Spleen (tissue), 11 donors: Measurements from ENCODE around the gene SCUBE1. TPM values are rescaled to one million over a fixed set of nuclear protein-coding genes. Genes with fewer than 3 reads are reported as not detected.

ENCODE experiments used
- DNase-seq: peaks from one replicate; pipeline ENCODE4 v3.0.0-alpha.2; 2020
- H3K27ac ChIP-seq, 8 donors: fragments of 200-600 bp; sonication (generic) in 7 of 8; 1 replicate in 4 of 8; 2 replicates in 4 of 8; pipeline versions ENCODE4 v1.5.0 to v1.8.0; 2016 to 2021; ENCODE audit warnings: inconsistent platforms in 4 of 8, mild to moderate bottlenecking in 4 of 8, moderate library complexity in 1 of 8
- H3K27me3 ChIP-seq, 7 donors: fragments of 200-600 bp; sonication (generic) in 6 of 7; replicated peaks in 1 of 7; 1 replicate in 4 of 7; 2 replicates in 3 of 7; pipeline versions ENCODE4 v1.5.0 to v1.8.0; 2016 to 2021; ENCODE audit warnings: inconsistent platforms in 3 of 7, mild to moderate bottlenecking in 1 of 7
- H3K36me3 ChIP-seq, 6 donors: fragments of 200-600 bp; sonication (generic) in 5 of 6; 1 replicate in 4 of 6; 2 replicates in 2 of 6; pipeline versions ENCODE4 v1.5.0 to v1.8.0; 2016 to 2021; ENCODE audit warnings: inconsistent platforms in 2 of 6
- H3K4me1 ChIP-seq, 6 donors: fragments of 200-600 bp; sonication (generic) in 5 of 6; 1 replicate in 3 of 6; 2 replicates in 3 of 6; pipeline versions ENCODE4 v1.5.0 to v1.8.0; 2016 to 2021; ENCODE audit warnings: inconsistent platforms in 3 of 6
- H3K4me3 ChIP-seq, 8 donors: fragments of 200-600 bp; sonication (generic) in 7 of 8; 1 replicate in 4 of 8; 2 replicates in 4 of 8; pipeline versions ENCODE4 v1.5.0 to v1.8.0; 2016 to 2021; ENCODE audit warnings: inconsistent platforms in 4 of 8, mild to moderate bottlenecking in 4 of 8, moderate library complexity in 2 of 8
- H3K9me3 ChIP-seq, 8 donors: fragments of 200-600 bp; sonication (generic) in 7 of 8; 1 replicate in 4 of 8; 2 replicates in 4 of 8; pipeline versions ENCODE4 v1.5.0 to v1.8.0; 2016 to 2021; ENCODE audit warnings: inconsistent platforms in 4 of 8
- POLR2A ChIP-seq, 3 donors: fragments of 450-650 bp; IDR thresholded peaks; one replicate each; pipeline ENCODE4 v1.5.1; 2017; ENCODE audit warnings: antibody characterized with exemption in 3 of 3, mild to moderate bottlenecking in 1 of 3
- POLR2AphosphoS5 ChIP-seq, 3 donors: sonication (generic); formaldehyde crosslinking; IDR thresholded peaks; one replicate each; pipeline ENCODE4 v1.5.1; 2017; ENCODE audit warnings: antibody characterized with exemption in 3 of 3
- WGBS, 5 donors: extraction: QIAGEN DNeasy Blood & Tissue Kit in 3 of 5; methylation state at CpG; one replicate each; pipeline versions ENCODE4 v1.1.5 to v1.1.7; 2013 to 2018; 5-methylcytosine and 5-hydroxymethylcytosine counted together
- intact Hi-C: fragments of 100-400 bp; cut with DNase I; formaldehyde crosslinking; loops from one replicate; pipeline ENCODE4 v1.15.0; 2023; ENCODE audit warnings: low total_unique reads
- polyA plus RNA-seq, 3 donors: library from polyadenylated mRNA; stranded (reverse); fragments of 200-250 nt; gene quantifications; one replicate each; pipeline ENCODE4 v1.2.1, GENCODE V29; 2013
- total RNA-seq, 7 donors: library from RNA; depleted of rRNA in 3 of 7; stranded (reverse); fragments of >200 nt in 3 of 7; fragmentation: NEBNext Ultra II Directional in 4 of 7; extraction: Animal tissue kit (Norgen Biotek cat#: 25700) in 4 of 7; gene quantifications; one replicate each; pipeline versions ENCODE4 v1.1.0 to v1.2.1, GENCODE V29; 2016 to 2021
- TF ChIP-seq, protein P1 (sequence below), 11 experiments: fragments of 200-600 bp in 7 of 11; fragments of 450-650 bp in 4 of 11; sonication (generic) in 4 of 11; IDR thresholded peaks in 8 of 11; conservative IDR thresholded peaks in 3 of 11; 1 replicate in 7 of 11; 2 replicates in 4 of 11; pipeline versions ENCODE4 v1.4.0 to v1.8.0; 2016 to 2021; ENCODE audit warnings: antibody characterized with exemption in 11 of 11, inconsistent platforms in 4 of 11, mild to moderate bottlenecking in 1 of 11
- donor health status: healthy with polysubstance abuse.
- donor health status: DM: no; HTN: no; CAD: no; lungs with moderate emphysema.
- donor health status: DM: no; HTN: no; CAD: no.
- donor health status: Bipolar disorder and iron deficiency.
- donor health status: healthy.
- donor health status: DM: no; HTN: no; CAD: no.
- donor health status: DM: yes; HTN: yes; CAD: no.

SCUBE1 gene
- total and polyA plus RNA-seq, 10 donors, result 0.46 to 43.5 (median 15.9) TPM

- WGBS, 5 donors, result 78 to 91% (median 83%) methylated on average over 5 of the region's 5 CpGs
- peaks cover 0 to under 1% (median 0%) of the 10 kb centered on the region in 6 donors for H3K4me1 ChIP-seq
- no peaks in the 10 kb centered on the region for H3K9me3 ChIP-seq
- H3K4me3 ChIP-seq, result no peak overlapping the region
- peaks cover 0 to 40% (median 0%) of the 10 kb centered on the region in 7 donors for H3K27me3 ChIP-seq
- intact Hi-C loops, result no loop called here
- TF ChIP-seq, protein P1, sequence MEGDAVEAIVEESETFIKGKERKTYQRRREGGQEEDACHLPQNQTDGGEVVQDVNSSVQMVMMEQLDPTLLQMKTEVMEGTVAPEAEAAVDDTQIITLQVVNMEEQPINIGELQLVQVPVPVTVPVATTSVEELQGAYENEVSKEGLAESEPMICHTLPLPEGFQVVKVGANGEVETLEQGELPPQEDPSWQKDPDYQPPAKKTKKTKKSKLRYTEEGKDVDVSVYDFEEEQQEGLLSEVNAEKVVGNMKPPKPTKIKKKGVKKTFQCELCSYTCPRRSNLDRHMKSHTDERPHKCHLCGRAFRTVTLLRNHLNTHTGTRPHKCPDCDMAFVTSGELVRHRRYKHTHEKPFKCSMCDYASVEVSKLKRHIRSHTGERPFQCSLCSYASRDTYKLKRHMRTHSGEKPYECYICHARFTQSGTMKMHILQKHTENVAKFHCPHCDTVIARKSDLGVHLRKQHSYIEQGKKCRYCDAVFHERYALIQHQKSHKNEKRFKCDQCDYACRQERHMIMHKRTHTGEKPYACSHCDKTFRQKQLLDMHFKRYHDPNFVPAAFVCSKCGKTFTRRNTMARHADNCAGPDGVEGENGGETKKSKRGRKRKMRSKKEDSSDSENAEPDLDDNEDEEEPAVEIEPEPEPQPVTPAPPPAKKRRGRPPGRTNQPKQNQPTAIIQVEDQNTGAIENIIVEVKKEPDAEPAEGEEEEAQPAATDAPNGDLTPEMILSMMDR (IDR thresholded peaks at IDR 0.05 in 8 of 11, conservative IDR thresholded peaks at IDR 0.05 in 3 of 11), result no peak
- TF ChIP-seq POLR2AphosphoS5 (IDR thresholded peaks at IDR 0.05) (no peak), POLR2A (IDR thresholded peaks at IDR 0.05) (no peak)
- no peak overlapping the region for H3K27ac ChIP-seq
- H3K36me3 ChIP-seq, result no peaks in the 10 kb centered on the region
- peak; percentile 30 for DNase-seq
Measured at GRCh38 chr22:43351966-43352345, 8.8 kb upstream of the SCUBE1 start.

DNA sequence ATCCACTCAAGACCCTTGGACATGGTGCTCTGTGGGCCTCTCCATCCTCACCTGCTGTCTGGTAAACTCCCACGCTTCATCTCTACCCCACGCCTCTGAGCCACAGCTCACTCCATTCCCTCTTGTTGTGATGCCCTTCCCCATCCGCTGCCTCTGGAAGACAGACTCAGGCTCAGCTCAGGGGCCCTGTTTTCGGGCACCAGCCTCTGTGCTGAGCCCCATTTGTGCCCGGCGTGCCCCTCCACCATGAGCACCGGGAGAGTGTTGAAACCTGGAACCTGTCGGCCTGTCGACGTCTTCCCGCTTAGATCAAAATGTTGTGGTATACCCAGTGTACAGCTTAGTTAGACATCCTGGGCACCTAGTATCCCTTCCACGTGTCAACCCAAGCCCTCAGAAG lies 6.5 kb upstream of the SCUBE1 start:
- Histone ChIP-seq H3K27me3 (peaks cover 0 to 51% (median 0%) of the 10 kb centered on the region in 7 donors), H3K4me1 (peaks cover 0 to 23% (median 16%) of the 10 kb centered on the region in 6 donors), H3K4me3 (no peak overlapping the region), H3K27ac (no peak overlapping the region), H3K9me3 (no peaks in the 10 kb centered on the region), H3K36me3 (no peaks in the 10 kb centered on the region)
- peak; percentile 22 for DNase-seq
- WGBS, 5 donors, result 84 to 93% (median 92%) methylated on average over 12 of the region's 12 CpGs
- TF ChIP-seq POLR2A (IDR thresholded peaks at IDR 0.05) (no peak), POLR2AphosphoS5 (IDR thresholded peaks at IDR 0.05) (no peak)
- TF ChIP-seq, protein P1 (IDR thresholded peaks at IDR 0.05 in 8 of 11, conservative IDR thresholded peaks at IDR 0.05 in 3 of 11), result no peak
- intact Hi-C loops, result loop anchor here (5.0 kb wide), 2 partner anchors 77 to 117 kb away; no protein-coding TSS in a partner anchor

- H3K4me3 ChIP-seq, result no peak overlapping the region
- TF ChIP-seq POLR2A (IDR thresholded peaks at IDR 0.05) (no peak), POLR2AphosphoS5 (IDR thresholded peaks at IDR 0.05) (peak in 1 of 3 donors; percentile 14)
- TF ChIP-seq, protein P1 (IDR thresholded peaks at IDR 0.05 in 8 of 11, conservative IDR thresholded peaks at IDR 0.05 in 3 of 11), result peak; percentile 26 to 81 (median 69)
- peak overlapping the region in 2 of 8 donors; percentile 38 to 41 for H3K27ac ChIP-seq
- DNase-seq, result peak; percentile 87
- WGBS, 5 donors, result 12 to 19% (median 17%) methylated on average over 7 to 8 of the region's 8 CpGs
- H3K4me1 ChIP-seq, result peaks cover 0 to 47% (median 31%) of the 10 kb centered on the region in 6 donors
- intact Hi-C loops, result loop anchor here (5.0 kb wide), 2 partner anchors 74 to 114 kb away; no protein-coding TSS in a partner anchor
- peaks cover 0 to 82% (median 26%) of the 10 kb centered on the region in 7 donors for H3K27me3 ChIP-seq
- H3K9me3 ChIP-seq, result no peaks in the 10 kb centered on the region
- no peaks in the 10 kb centered on the region for H3K36me3 ChIP-seq
Measured at GRCh38 chr22:43346521-43346929, 3.4 kb upstream of the SCUBE1 start.

DNA sequence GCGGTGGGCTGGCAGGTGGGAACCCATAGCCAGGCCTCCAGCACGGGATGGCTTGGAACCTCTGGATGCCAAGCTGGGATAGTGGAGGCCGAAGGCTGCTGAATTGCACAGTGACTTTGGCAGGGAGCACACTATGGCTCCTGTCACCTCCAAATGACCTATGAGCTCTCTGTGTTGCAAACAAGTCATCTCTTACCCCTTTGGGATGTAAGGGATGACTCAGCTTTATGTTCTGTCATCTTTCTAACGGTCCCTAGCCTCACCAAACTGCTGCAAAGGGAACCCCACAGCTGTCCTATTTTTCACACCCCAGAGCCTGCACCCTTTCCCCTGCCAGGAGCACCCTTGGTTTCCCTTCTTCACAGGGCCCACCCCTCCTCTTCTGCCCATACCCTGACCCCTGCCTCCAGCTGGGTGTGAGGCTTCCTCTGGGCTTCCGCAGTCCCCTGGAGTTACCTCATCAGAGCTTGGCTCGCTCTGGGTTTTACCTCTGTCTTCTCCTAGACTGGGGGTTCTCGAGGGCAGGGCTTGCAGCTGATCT lies 2.7 kb upstream of the SCUBE1 start:
- 44 to 56% (median 49%) methylated on average over 7 of the region's 7 CpGs for WGBS, 5 donors
- TF ChIP-seq POLR2AphosphoS5 (IDR thresholded peaks at IDR 0.05), result peak in 1 of 3 donors; percentile 12
- TF ChIP-seq, protein P1 (IDR thresholded peaks at IDR 0.05 in 8 of 11, conservative IDR thresholded peaks at IDR 0.05 in 3 of 11), result no peak
- TF ChIP-seq POLR2A (IDR thresholded peaks at IDR 0.05), result no peak
- Histone ChIP-seq H3K4me3 (no peak overlapping the region), H3K36me3 (no peaks in the 10 kb centered on the region), H3K4me1 (peaks cover 0 to 47% (median 31%) of the 10 kb centered on the region in 6 donors), H3K9me3 (no peaks in the 10 kb centered on the region), H3K27me3 (peaks cover 0 to 89% (median 33%) of the 10 kb centered on the region in 7 donors), H3K27ac (peak overlapping the region in 2 of 8 donors; percentile 38 to 41)
- DNase-seq, result peak; percentile 41
- intact Hi-C loops, result loop anchor here (5.0 kb wide), 2 partner anchors 74 to 114 kb away; no protein-coding TSS in a partner anchor
